ENCODE measurements around the gene ETV5. TPM values are rescaled to one million over a fixed set of nuclear protein-coding genes. Genes with fewer than 3 reads are reported as not detected.

ETV5 gene
- total RNA-seq, 1 donor from 2014 or later = 0.89 TPM

GRCh38 chr3:186049001-186049400 lies 59.9 kb downstream of the ETV5 start:
- no peak overlapping the region for H3K4me3 Mint-ChIP-seq
- no peak for DNase-seq

GRCh38 chr3:186048119-186048518 lies 60.8 kb downstream of the ETV5 start:
- no peak for ATAC-seq (ENCODE audit: low read depth)
- ChIA-PET POLR2A (no interaction called here), CTCF (no interaction called here)
- Mint-ChIP-seq H3K4me3 (no peak overlapping the region), H3K9me3 (no peaks in the 10 kb centered on the region), H3K27me3 (peaks cover 3% of the 10 kb centered on the region), H3K4me1 (no peaks in the 10 kb centered on the region), H3K27ac (no peak overlapping the region), H3K36me3 (ENCODE audit: low read depth) (no peaks in the 10 kb centered on the region)
- no peak for DNase-seq
- intact Hi-C loops (cut with micrococcal nuclease) = no loop called here
- no peak for TF ChIP-seq CTCF (IDR thresholded peaks at IDR 0.05)

More at GRCh38 chr3:186049001-186049400, 59.9 kb downstream of the ETV5 start:
- intact Hi-C loops (cut with micrococcal nuclease) = no loop called here
- ChIA-PET POLR2A (no interaction called here), CTCF (no interaction called here)
- no peak for ATAC-seq (ENCODE audit: low read depth)
- Mint-ChIP-seq H3K9me3 (no peaks in the 10 kb centered on the region), H3K4me1 (no peaks in the 10 kb centered on the region), H3K27ac (no peak overlapping the region), H3K36me3 (ENCODE audit: low read depth) (no peaks in the 10 kb centered on the region), H3K27me3 (peaks cover 2% of the 10 kb centered on the region)
- TF ChIP-seq CTCF (IDR thresholded peaks at IDR 0.05) = no peak

GRCh38 chr3:186046838-186047237 lies 62.1 kb downstream of the ETV5 start:
- H3K27me3 Mint-ChIP-seq = peaks cover 5% of the 10 kb centered on the region
- intact Hi-C loops (cut with micrococcal nuclease) = no loop called here
- POLR2A ChIA-PET = no interaction called here

GRCh38 chr3:186044968-186045367 lies 63.9 kb downstream of the ETV5 start:
- POLR2A ChIA-PET = no interaction called here
- Mint-ChIP-seq H3K27ac (no peak overlapping the region), H3K4me1 (no peaks in the 10 kb centered on the region), H3K9me3 (no peaks in the 10 kb centered on the region), H3K36me3 (ENCODE audit: low read depth) (no peaks in the 10 kb centered on the region), H3K27me3 (peaks cover 7% of the 10 kb centered on the region), H3K4me3 (no peak overlapping the region)
- CTCF ChIA-PET = no interaction called here
- no peak for ATAC-seq (ENCODE audit: low read depth)
- no peak for DNase-seq
- no peak for TF ChIP-seq CTCF (IDR thresholded peaks at IDR 0.05)
- intact Hi-C loops (cut with micrococcal nuclease) = no loop called here

More at GRCh38 chr3:186046838-186047237, 62.1 kb downstream of the ETV5 start:
- TF ChIP-seq CTCF (IDR thresholded peaks at IDR 0.05) = no peak
- Mint-ChIP-seq H3K9me3 (no peaks in the 10 kb centered on the region), H3K4me3 (no peak overlapping the region), H3K4me1 (no peaks in the 10 kb centered on the region), H3K27ac (no peak overlapping the region), H3K36me3 (ENCODE audit: low read depth) (no peaks in the 10 kb centered on the region)
- CTCF ChIA-PET = no interaction called here
- ATAC-seq (ENCODE audit: low read depth) (no peak), DNase-seq (no peak)

- Mint-ChIP-seq H3K4me1 (no peaks in the 10 kb centered on the region), H3K4me3 (no peak overlapping the region), H3K9me3 (no peaks in the 10 kb centered on the region), H3K36me3 (ENCODE audit: low read depth) (no peaks in the 10 kb centered on the region), H3K27me3 (peaks cover 7% of the 10 kb centered on the region), H3K27ac (no peak overlapping the region)
- POLR2A ChIA-PET = no interaction called here
- ATAC-seq (ENCODE audit: low read depth) (no peak), DNase-seq (no peak)
- CTCF ChIA-PET = no interaction called here
- no peak for TF ChIP-seq CTCF (IDR thresholded peaks at IDR 0.05)
- intact Hi-C loops (cut with micrococcal nuclease) = no loop called here
Observed at GRCh38 chr3:186044427-186044826, 64.5 kb downstream of the ETV5 start.
